ENCODE results near the gene TAF1D. TPM values are rescaled to one million over a fixed set of nuclear protein-coding genes. Genes with fewer than 3 reads are reported as not detected.

TAF1D gene
- total and polyA plus RNA-seq, 10 of the 15 experiments (the other 5 are each of a cell fraction or from before 2014, with no cell fraction given): 101 to 314 (median 199) TPM

- DNase-seq (ENCODE audit: low read depth, low spot score) (no peak), ATAC-seq (peak; percentile 35), FAIRE-seq (no peak)
- intact Hi-C loops (cut with micrococcal nuclease; ENCODE audit: unreplicated experiment): no loop called here
- no peaks in the 10 kb centered on the region for H3K9me3 ChIP-seq (replicated peaks; ENCODE audit: control insufficient read depth, insufficient read depth, low read length)
- no peaks in the 10 kb centered on the region for H4K20me1 ChIP-seq (ENCODE audit: control insufficient read depth, insufficient read depth)
- no peaks in the 10 kb centered on the region; the same call in none of the 2 replicates for H3K4me1 ChIP-seq (ENCODE audit: control insufficient read depth, insufficient read depth, low read length)
- peak overlapping the region; percentile 36 for H3K4me3 ChIP-seq
- no peaks in the 10 kb centered on the region for H3K27me3 ChIP-seq (replicated peaks in 1 of 2; ENCODE audit: control insufficient read depth in 2 of 2, insufficient read depth in 2 of 2, low read length in 1 of 2)
- H3K4me2 ChIP-seq (ENCODE audit: control insufficient read depth, insufficient read depth): peak overlapping the region; percentile 56
- H2AFZ ChIP-seq (ENCODE audit: control insufficient read depth, low read depth, low read length): no peak overlapping the region
- peaks cover 9 to 33% of the 10 kb centered on the region in 2 experiments for H3K36me3 ChIP-seq (ENCODE audit: control insufficient read depth in 2 of 2, insufficient read depth in 2 of 2, low read length in 1 of 2)
- no TSS peak for BruUV-seq (replicated peaks)
- CTCF ChIA-PET: interaction anchor here (0.6 to 1.8 kb wide), 2 partner anchors 9 to 237 kb away, joined by 3 to 5 read pairs; no protein-coding TSS in a partner anchor
- SMC1A ChIA-PET (ENCODE audit: uncharacterized antibody, unreplicated experiment): interaction anchor here (2.0 to 7.8 kb wide), 4 partner anchors 7 to 49 kb away, joined by 5 to 74 read pairs (median 28); partner anchors contain the start of genes C11orf54, MED17 and TAF1D
- RAD21 ChIA-PET (ENCODE audit: unreplicated experiment): interaction anchor here (4.5 kb wide), 1 partner anchor 49 kb away, joined by 15 read pairs; the partner anchor contains the start of gene MED17
- no peak overlapping the region for H3K27ac ChIP-seq (ENCODE audit: control insufficient read depth, insufficient read depth)
- POLR2A ChIA-PET: interaction anchor here (0.8 to 1.0 kb wide), 2 partner anchors 10 to 24 kb away, joined by 3 read pairs; no protein-coding TSS in a partner anchor
- H3K9ac ChIP-seq (ENCODE audit: control insufficient read depth, insufficient read depth, low read length): no peak overlapping the region
- in situ Hi-C loops (cut with MboI): no loop called here
- no peak for TF ChIP-seq FOS (IDR thresholded peaks at IDR 0.05; ENCODE audit: borderline replicate concordance, extremely low read depth, insufficient read length)
- TF ChIP-seq ZNF622 (IDR thresholded peaks at IDR 0.05): no peak
- TF ChIP-seq E2F8 (IDR thresholded peaks at IDR 0.05; ENCODE audit: low read depth, partially characterized antibody): peak; percentile 25
- TF ChIP-seq NBN (IDR thresholded peaks at IDR 0.05): no peak
- no peak for TF ChIP-seq NFYB (IDR thresholded peaks at IDR 0.05; ENCODE audit: insufficient read depth, low read depth, low read length)
- no peak for TF ChIP-seq KDM1A (IDR thresholded peaks at IDR 0.05; ENCODE audit: borderline replicate concordance)
- no peak for TF ChIP-seq ZNF24 (IDR thresholded peaks at IDR 0.05)
- no peak for TF ChIP-seq HSF1 (IDR thresholded peaks at IDR 0.05; ENCODE audit: low read depth, low read length)
- no peak for TF ChIP-seq ZBTB11 (CRISPR knock-in tag; IDR thresholded peaks at IDR 0.05)
- TF ChIP-seq KAT2A (conservative IDR thresholded peaks at IDR 0.05; ENCODE audit: control insufficient read depth, low read depth, low read length): no peak
- TF ChIP-seq POLR2AphosphoS5 (IDR thresholded peaks at IDR 0.05; ENCODE audit: low read length): 0 out of 2 replicates have a peak, but pooled peaks have one; percentile 31
- TF ChIP-seq TCF12 (IDR thresholded peaks at IDR 0.05; ENCODE audit: low read depth, low read length): no peak
- TF ChIP-seq POLR2AphosphoS2 (IDR thresholded peaks at IDR 0.05; ENCODE audit: low read depth, low read length): 0 out of 2 replicates have a peak, but pooled peaks have one; percentile 34
- TF ChIP-seq PAX8 (IDR thresholded peaks at IDR 0.05): no peak
- 0% methylated on average over 1 of the region's 1 CpG for WGBS (ENCODE audit: insufficient coverage, insufficient replicate concordance, low lambda C conversion rate, missing lambda C conversion rate)
- peaks cover 66% of the 10 kb centered on the region for H3K79me2 ChIP-seq (ENCODE audit: control insufficient read depth, insufficient read depth, low read length)
Observed at GRCh38 chr11:93734427-93735222, 6.7 kb downstream of the TAF1D start.

Data from GM12878 (cell line).